NCI-H1436 treated with DMSO at 0.1 percent for 48 hours (cell line): ENCODE data around the gene DCK.
"Not testable (repeated sequence)": the region's sequence is repeated elsewhere in the genome, so short reads cannot be mapped to it uniquely, and the experiment has no call there.

ENCODE experiments used
- DNase-seq: peaks from one replicate; lab custom pipeline; 2025; lab: John Stamatoyannopoulos, UW

DCK gene

DNA sequence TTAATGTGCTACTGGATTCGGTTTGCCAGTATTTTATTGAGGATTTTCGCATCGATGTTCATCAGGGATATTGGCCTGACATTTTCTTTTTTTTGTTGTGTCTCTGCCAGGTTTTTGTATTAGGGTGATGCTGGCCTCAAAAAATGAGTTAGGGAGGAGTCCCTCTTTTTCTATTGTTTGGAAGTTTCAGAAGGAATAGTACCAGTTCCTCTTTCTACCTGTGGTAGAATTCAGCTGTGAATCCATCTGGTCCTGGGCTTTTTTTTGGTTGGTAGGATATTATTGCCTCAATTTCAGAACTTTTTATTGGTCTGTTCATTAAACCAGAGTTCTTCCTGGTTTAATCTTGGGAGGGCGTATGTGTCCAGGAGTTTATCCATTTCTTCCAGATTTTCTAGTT, 7.9 kb downstream of the DCK start:
- DNase-seq: not testable (repeated sequence)

DNA sequence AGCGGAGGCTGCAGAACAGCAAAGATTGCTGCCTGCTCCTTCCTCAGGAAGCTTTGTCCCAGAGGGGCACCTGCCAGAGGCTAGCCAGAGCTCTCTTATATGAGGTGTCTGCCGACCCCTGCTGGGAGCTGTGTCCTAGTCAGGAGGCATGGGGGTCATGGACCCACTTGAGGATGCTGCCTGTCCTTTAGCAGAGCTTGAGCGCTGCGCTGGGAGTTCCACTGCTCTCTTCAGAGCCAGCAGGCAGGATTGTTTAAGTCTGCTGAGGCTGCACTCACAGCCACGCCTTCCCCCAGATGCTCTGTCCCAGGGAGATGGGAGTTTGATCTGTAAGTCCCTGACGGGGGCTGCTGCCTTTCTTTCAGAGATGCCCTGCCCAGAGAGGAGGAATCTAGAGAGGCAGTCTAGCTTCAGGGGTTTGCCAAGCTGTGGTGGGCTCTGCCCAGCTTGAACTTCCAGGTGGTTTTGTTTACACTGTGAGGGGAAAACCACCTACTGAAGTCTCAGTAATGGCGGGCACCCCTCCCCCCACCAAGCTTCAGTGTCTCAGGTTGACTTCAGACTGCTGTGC, 10.9 kb downstream of the DCK start:
- DNase-seq: no peak

DNA sequence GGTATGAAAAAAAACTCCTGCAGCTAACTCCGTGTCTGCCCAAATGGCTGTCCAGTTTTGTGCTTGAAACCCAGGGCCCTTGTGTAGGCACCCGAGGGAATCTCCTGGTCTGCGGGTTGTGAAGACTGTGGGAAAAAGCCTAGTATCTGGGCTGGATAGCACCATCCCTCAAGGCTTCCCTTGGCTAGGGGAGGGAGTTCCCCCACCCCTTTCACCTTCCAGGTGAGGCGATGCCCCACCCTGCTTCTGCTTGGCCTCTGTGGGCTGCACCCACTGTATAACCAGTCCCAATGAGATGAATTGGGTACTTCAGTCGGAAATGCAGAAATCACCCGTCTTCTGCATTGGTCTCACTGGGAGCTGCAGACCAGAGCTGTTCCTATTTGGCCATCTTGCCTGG, 11.6 kb downstream of the DCK start:
- not testable (repeated sequence) for DNase-seq

DNA sequence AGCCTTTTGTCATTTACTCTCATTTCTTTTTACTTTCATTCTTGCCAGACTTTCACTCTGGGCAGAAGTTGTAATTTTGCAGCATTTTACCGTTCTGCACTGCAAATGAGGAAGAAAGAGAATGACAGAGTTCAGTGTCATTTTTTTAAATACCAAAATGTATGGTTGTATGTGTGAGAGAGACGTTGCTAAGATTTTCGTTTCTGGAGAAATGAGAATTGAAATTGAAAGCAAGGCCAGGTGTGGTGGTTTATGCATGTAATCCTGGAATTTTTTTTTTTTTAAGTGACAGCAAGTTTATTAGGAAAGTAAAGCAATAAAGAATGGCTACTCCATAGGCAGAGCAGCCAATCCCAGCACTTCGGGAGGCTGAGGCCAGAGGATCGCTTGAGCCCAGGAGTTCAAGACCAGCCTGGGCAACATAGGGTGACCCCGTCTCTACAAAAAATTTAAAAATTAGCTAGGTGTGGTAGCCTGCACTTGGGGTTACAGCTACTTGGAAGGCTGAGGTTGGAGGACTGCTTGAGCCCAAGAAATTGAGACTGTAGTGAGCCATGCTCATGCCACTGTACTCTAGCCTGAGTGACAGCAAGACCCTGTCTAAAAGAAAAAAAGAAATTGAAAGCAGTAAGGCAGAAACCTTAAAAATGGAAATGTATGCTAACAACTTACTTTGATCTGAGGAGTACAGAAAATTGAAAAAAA, 12.9 kb downstream of the DCK start:
- DNase-seq: no peak

DNA sequence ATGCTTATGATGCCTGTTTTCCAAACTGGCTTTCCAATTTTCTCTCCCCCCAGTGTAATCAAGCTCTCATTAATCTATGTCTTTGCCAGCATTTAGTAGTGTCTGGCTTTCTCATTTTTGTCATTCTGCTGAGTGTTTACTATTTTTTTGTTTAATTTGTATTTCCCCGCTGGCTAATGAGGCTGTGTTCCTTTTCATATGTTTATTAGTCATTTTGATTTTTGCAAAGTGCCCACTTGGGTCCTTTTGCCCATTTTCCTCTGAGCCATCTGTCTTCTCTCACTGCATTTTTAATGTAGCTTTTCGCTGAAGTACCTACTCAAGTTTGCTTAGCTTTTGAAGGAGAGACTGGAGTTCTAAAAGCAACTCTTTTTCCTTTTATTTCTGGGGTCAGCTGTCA, 14.7 kb downstream of the DCK start:
- DNase-seq: no peak

DNA sequence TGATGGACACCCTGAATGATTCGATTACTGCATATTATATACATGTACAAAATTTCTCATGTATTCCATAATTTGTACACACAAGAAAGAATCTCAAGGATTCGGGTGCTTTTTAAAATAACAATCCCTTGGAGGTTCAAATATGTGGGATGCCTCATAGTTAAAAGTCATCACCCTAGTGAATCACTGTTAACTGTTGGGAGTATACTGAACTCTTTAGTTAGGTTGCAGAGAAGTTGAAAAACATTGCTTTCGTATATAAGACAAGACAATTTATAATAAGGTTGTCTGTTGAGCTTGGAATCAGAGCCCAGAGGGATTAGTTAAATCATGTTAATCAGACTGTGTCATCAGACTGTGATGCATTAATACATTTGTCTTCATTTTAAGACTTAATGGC, 15.6 kb downstream of the DCK start:
- DNase-seq: no peak

DNA sequence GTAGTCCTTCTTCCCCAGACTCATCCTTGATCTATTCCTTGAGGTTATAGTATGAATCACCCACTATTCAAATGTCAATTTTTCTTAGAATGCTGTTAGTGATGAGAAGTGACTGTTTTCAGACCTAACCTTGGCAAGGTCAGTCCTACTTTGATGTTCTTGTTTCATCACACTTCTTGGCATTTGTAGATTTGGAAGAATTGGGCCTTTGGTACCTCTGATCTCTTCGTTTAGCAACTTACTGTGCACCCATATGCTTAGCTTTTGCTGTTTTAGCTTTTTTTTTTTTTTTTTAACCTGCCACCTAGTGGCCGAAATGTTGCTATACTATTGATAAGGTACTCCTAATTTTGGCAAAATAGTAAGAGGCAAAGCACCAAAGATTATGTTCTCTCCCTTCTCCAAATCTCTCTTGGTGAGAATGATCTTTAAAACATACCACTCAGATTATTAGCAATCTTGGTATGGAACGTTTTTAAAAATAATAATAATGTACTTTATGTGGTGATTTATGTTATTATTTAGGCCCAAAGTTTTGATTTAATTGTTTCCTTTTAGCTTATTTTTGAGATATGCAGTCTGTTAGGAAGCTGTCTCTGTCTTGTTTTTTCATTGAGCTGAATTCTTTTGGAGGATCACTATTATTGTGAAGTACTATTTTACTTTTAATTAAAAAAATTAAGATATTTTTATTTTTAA, 16.6 kb downstream of the DCK start:
- no peak for DNase-seq

DNA sequence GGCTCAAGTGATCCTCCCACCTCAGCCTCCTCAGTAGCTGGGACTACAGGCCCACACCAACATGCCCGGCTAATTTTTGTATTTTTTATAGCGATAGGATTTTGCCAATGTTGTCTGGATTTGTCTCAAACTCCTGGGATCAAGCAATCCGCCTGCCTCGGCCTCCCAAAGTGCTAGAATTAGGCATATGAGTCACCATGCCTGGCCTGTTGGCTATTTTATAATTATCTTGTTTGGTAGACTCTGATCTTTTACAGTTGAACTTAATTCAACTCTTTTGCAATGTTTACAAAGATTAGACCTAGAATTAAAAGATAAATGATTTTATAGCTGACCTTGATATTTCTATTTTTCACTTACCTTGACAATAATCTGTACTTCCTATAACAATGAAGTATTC, 18.0 kb downstream of the DCK start:
- no peak for DNase-seq

DNA sequence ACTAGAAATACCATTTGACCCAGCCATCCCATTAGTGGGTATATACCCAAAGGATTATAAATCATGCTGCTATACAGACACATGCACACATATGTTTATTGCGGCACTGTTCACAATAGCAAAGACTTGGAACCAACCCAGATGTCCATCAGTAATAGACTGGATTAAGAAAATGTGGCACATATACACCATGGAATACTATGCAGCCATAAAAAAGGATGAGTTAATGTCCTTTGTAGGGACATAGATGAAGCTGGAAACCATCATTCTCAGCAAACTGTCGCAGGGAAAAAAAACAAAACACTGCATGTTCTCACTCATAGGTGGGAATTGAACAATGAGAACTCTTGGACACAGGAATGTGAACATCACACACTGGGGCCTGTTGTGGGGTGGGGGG, 23.9 kb downstream of the DCK start:
- not testable (repeated sequence) for DNase-seq

DNA sequence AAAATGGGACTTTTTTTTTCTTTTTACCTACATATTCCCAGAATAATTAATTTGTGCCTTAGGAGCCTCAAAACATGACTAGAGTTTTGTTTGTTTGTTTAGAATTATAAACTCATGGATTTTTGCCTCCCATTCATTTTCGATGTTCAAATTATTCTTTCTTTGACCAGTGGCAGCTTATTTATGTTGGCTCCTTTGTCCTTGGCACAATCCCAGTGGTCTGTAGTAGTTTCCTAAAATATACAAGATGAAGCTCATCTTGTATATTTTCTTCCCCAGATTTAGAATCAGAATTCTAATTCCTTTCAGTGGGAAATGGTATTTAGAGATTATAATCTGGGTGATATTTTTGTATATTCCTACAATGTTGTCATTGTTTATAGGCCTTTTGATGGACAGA, 27.2 kb downstream of the DCK start:
- DNase-seq: no peak

DNA sequence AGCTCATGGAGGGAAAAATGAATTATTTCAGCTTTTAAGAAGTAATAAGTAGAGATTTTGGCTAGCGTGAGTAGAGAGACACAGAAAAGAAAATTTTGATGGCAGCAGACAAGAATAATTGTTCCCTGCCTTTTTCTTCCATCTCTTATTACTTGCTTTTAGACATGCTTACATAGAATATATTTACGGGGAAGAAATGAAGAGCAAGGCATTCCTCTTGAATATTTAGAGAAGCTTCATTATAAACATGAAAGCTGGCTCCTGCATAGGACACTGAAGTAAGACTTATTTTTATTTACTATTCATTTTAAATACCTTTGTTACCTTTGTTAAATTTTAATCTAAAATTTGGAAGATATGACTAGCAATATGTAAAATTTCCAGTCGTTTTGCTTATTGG, 32.2 kb downstream of the DCK start:
- DNase-seq: no peak

DNA sequence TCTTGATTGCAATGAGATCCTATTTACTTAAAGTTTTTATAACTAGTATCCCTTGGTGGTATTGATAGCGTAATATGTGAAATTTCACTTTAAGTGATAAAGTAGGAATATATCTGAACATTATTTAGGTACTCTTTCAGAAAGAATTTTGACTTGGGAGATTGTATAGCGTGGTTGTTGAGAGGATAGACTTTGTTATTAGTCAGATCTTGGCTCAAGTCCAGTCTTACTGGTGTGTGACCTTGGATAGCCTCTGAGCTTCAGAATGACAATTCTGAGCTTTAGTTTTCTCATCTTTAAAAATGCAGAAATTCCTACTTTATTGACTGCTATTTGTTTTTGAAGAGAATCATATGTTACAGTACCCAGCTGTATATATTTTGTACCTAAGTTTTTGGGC, 32.6 kb downstream of the DCK start:
- no peak for DNase-seq

DNA sequence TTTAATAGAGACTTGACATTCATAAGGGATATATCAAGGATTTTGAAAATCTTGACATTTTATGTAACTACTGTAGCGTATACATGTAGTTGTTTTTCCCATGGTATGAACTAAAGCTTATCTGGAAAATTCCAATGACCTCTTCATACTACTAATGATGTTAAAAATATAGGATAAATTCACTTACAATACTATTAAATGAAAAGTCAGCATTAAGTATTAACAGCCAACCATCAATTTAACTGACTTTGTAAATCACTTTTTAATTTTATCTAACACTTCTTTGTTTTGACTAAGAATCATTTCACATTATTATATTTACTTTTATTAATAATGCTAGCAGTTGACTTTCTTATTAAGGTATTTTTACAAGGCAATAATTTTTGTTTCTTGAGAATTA, 34.2 kb downstream of the DCK start:
- no peak for DNase-seq

DNA sequence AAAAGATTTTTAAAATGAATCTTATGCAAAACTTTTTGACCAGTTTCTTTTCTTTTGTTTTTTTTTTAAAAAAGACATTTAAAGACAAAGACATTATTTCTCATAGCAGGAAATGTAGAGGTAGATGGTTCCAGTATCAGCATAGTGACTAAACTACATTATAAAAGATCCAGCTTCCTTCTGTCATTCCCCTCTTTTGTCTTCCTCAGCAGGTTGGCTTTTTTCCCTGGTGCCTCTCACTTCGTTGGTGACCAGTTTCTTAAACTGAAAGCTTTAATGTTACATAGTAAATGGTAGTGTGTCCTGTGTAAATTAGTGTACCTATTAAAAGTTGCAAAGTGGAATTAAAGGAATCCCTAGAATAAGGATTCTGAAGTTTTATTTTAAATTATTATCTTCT, 36.1 kb downstream of the DCK start:
- no peak for DNase-seq

DNA sequence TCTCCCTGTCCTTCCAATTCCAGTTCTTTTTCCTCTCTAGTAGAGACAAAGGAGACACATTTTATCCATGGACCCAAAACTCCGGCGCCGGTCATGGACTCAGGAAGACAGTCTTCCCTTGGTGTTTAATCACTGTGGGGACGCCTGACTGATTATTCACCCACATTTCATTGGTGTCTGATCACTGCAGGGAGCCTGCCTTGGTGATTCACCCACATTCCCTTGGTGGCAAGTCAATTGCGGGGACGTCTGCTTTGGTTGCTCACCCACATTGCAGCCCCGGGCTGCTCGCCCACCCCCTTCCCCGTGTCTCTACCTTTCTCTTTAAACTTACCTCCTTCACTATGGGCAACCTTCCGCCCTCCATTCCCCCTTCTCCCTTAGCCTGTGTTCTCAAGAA, 38.7 kb downstream of the DCK start:
- DNase-seq: not testable (repeated sequence)

DNA sequence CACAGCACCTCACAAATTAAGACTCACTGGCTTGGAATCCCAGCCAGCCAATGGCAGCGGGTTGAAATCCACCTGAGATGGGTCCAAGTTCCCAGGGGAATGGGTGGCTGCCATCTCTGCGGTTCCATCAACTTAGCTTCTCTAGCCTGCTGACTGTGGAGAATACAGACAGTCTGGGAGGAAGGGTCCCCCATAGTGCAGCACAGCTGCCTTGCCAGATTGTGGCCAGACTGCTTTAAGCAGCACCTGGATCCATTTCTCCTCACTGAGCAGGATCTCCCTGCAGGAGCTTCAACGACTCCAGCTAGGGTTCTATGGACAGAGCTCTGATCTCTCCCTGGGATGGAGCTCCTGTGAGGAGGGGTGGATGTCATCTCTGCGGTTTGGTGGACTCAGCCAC, 51.8 kb downstream of the DCK start:
- no peak for DNase-seq

DNA sequence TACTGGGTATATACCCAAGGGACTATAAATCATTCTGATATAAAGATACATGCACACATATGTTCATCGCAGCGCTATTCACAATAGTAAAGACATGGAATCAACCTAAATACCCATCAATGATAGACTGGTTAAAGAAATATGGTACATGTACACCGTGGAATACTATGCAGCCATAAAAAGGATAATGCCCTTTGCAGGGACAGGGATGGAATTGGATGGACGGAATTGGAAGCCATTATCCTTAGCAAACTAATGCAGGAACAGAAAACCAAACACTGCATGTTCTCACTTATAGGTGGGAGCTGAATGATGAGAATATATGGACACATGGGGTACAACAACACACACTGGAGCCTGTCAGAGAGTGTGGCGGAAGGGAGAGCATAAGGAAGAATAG, 55.9 kb downstream of the DCK start:
- no peak for DNase-seq

DNA sequence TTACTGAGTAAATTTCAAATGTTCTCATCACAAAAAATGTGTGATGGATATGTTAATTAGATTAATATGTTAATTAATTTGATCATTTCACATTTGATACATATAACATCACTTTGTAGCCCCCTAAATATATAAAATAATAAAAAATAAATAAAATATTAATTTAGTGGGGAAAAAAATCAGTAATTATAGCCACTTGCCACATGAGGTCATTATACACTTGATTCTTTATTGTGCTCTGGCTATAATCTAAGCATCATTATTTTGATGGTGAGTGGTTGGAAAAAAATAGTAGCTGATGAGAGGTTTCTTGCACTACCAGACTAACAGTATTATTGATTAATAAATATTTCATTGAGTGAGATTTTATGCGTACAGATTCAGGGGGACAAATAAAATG, 57.4 kb downstream of the DCK start:
- no peak for DNase-seq

DNA sequence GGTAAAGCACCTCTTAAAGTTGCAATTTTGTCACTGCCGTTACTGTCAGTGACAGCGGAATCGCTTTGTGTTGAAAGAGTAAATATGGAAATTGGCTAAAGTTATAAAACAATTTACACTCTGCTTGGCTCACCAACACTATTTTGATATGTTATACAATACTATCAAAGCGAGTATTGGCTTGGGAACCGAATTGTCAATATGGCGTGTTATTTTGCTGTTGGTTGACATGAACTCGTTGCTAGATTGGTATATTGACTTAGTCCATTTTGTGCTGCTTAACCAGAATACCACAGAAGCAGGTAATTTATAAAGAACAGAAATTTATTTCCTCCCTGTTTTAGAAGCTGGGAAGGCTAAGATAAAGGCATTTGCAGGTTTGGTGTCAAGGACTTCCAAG, 58.6 kb downstream of the DCK start:
- DNase-seq: no peak

DNA sequence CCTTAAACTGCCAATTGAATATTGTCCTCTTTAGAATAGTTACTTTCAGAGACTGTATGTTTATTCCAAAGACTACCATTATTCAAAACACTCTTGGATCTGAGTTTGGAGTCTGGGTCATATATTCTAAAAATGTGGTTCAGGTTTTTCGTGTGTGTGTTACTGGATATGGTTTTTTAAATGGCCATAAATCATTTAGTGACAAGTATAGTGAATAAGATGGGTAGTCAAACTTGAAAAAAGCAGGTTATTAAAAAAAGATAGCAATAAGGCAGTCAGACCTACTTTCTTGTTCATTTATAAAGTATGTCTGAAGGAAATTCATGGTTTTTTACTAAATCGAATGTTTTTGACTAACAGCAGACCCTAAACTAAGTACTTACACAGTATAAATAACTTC, 59.3 kb downstream of the DCK start:
- DNase-seq: no peak

DNA sequence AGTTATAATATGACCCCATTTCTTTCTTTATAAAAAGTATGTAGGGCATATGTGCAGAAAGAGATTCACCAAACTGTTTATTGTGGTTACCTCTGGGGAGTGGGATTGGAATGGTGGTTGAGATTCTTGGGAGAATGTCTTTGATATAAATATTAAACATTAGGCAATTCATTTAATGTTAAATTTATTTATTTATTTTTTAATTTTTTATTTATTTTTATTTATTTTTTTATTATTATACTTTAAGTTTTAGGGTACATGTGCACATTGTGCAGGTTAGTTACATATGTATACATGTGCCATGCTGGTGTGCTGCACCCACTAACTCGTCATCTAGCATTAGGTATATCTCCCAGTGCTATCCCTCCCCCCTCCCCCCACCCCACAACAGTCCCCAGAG, 60.2 kb downstream of the DCK start:
- DNase-seq: not testable (repeated sequence)

DNA sequence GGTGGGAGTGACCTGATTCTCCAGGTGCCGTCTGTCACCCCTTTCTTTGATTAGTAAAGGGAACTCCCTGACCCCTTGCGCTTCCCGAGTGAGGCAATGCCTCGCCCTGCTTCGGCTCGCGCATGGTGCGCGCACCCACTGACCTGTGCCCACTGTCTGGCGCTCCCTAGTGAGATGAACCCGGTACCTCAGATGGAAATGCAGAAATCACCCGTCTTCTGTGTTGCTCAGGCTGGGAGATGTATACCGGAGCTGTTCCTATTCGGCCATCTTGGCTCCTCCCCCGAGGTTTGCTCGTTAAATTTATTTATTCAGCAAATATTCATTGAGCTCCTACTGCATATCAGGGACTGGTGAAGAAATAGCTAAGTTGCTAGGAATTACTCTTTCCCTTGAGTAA, 66.1 kb downstream of the DCK start:
- peak; percentile 3 for DNase-seq

DNA sequence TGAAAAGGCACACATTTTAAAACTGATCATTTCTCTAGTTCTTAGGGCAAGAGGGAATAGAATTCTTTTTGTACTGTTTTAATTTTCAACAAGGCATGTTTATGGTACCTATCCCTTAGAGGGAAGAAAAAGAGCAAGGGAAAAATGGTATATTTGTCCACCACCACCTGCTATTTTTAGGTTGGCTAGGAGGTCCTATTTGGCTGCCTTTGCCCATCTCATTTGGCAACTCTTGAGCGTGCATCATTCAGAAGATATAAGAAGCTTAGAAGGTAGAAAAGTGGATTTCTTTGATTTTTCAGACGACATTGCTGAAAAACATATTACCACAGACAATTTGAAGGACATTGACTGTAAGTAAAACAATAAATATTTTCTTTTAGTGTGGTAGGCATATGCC, 69.0 kb downstream of the DCK start:
- DNase-seq: no peak

DNA sequence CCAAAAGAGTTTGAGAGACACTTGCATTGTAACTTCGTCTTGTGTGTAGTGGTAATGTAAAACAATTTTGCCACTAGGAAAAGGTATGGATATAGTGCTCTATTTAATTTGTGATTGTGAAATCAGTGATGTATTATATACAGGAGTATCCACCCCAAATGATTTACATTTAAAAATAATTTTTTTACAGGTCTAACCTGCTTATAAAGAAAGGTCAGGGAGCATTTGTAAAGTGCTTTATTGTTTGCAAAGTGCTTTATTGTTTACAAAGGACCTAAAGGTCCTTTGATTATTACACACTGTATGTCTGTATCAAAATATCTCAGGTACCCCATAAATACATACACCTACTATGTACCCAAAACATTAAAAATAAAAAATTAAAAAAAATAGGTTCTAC, 70.3 kb downstream of the DCK start:
- no peak for DNase-seq
